Measurements from ENCODE around the gene LRP10.
A peak's percentile ranks its signal among the peaks of the same experiment; 100 is the strongest.

The LRP10 gene

GRCh38 chr14:22865424-22866405 lies 5.8 kb upstream of the LRP10 start:
- Mint-ChIP-seq H3K4me1 (peaks cover 2 to 5% of the 10 kb centered on the region in 2 donors), H3K27me3 (no peaks in the 10 kb centered on the region), H3K36me3 (peaks cover 0 to 1% of the 10 kb centered on the region in 2 donors), H3K27ac (no peak overlapping the region), H3K9me3 (no peaks in the 10 kb centered on the region), H3K4me3 (no peak overlapping the region)
- ATAC-seq (replicated peaks) (no peak), DNase-seq (no peak)

GRCh38 chr14:22866874-22867273 lies 4.7 kb upstream of the LRP10 start:
- no peaks in the 10 kb centered on the region for H3K27me3 Mint-ChIP-seq
- ATAC-seq (replicated peaks) (no peak), DNase-seq (no peak)
- H3K36me3 Mint-ChIP-seq: peaks cover 0 to 1% of the 10 kb centered on the region in 2 donors
- H3K4me1 Mint-ChIP-seq: peaks cover 4 to 5% of the 10 kb centered on the region in 2 donors
- no peaks in the 10 kb centered on the region for H3K9me3 Mint-ChIP-seq
- no peak overlapping the region for H3K4me3 Mint-ChIP-seq
- no peak overlapping the region for H3K27ac Mint-ChIP-seq

GRCh38 chr14:22870811-22871223 lies 723 bp upstream of the LRP10 start:
- Mint-ChIP-seq H3K4me1 (peaks cover 15 to 34% of the 10 kb centered on the region in 2 donors), H3K27me3 (no peaks in the 10 kb centered on the region), H3K27ac (peak overlapping the region; percentile 96), H3K36me3 (peaks cover 19 to 20% of the 10 kb centered on the region in 2 donors), H3K4me3 (peak overlapping the region; percentile 90 to 91), H3K9me3 (no peaks in the 10 kb centered on the region)
- peak; percentile 70 to 73 for ATAC-seq (replicated peaks)
- DNase-seq: no peak

- Mint-ChIP-seq H3K27me3 (no peaks in the 10 kb centered on the region), H3K9me3 (no peaks in the 10 kb centered on the region), H3K27ac (peak overlapping the region; percentile 96), H3K36me3 (peaks cover 27 to 29% of the 10 kb centered on the region in 2 donors), H3K4me3 (peak overlapping the region; percentile 90 to 91), H3K4me1 (peaks cover 16 to 41% of the 10 kb centered on the region in 2 donors)
- DNase-seq: peak; percentile 53
- peak; percentile 35 to 38 for ATAC-seq (replicated peaks)
Observed at GRCh38 chr14:22872033-22872832, 693 bp downstream of the LRP10 start.

GRCh38 chr14:22872833-22873520 lies 1.4 kb downstream of the LRP10 start:
- no peaks in the 10 kb centered on the region for H3K9me3 Mint-ChIP-seq

GRCh38 chr14:22875003-22875747 lies 3.6 kb downstream of the LRP10 start:
- H3K36me3 Mint-ChIP-seq: peaks cover 45 to 56% of the 10 kb centered on the region in 2 donors
- no peak overlapping the region for H3K4me3 Mint-ChIP-seq
- no peaks in the 10 kb centered on the region for H3K27me3 Mint-ChIP-seq
- no peaks in the 10 kb centered on the region for H3K9me3 Mint-ChIP-seq
- ATAC-seq (replicated peaks): no peak
- H3K4me1 Mint-ChIP-seq: peaks cover 23 to 39% of the 10 kb centered on the region in 2 donors
- peak overlapping the region; percentile 75 for H3K27ac Mint-ChIP-seq
- DNase-seq: no peak

More at GRCh38 chr14:22872833-22873520, 1.4 kb downstream of the LRP10 start:
- Mint-ChIP-seq H3K27ac (peak overlapping the region; percentile 93), H3K4me1 (peaks cover 16 to 41% of the 10 kb centered on the region in 2 donors), H3K4me3 (peak overlapping the region; percentile 90 to 91), H3K36me3 (peaks cover 33 to 36% of the 10 kb centered on the region in 2 donors), H3K27me3 (no peaks in the 10 kb centered on the region)
- ATAC-seq (replicated peaks): no peak
- DNase-seq: no peak

- Mint-ChIP-seq H3K4me1 (peaks cover 21 to 36% of the 10 kb centered on the region in 2 donors), H3K36me3 (peaks cover 45 to 56% of the 10 kb centered on the region in 2 donors), H3K27ac (peak overlapping the region; percentile 75), H3K9me3 (no peaks in the 10 kb centered on the region), H3K27me3 (no peaks in the 10 kb centered on the region), H3K4me3 (no peak overlapping the region)
- no peak for ATAC-seq (replicated peaks)
- DNase-seq: no peak
Observed at GRCh38 chr14:22875748-22876319, 4.3 kb downstream of the LRP10 start.

GRCh38 chr14:22877000-22877501 lies 5.5 kb downstream of the LRP10 start:
- no peaks in the 10 kb centered on the region for H3K27me3 Mint-ChIP-seq
- DNase-seq (no peak), ATAC-seq (replicated peaks) (no peak)
- H3K9me3 Mint-ChIP-seq: no peaks in the 10 kb centered on the region
- peaks cover 45 to 56% of the 10 kb centered on the region in 2 donors for H3K36me3 Mint-ChIP-seq
- H3K27ac Mint-ChIP-seq: no peak overlapping the region
- no peak overlapping the region for H3K4me3 Mint-ChIP-seq
- peaks cover 24 to 41% of the 10 kb centered on the region in 2 donors for H3K4me1 Mint-ChIP-seq

- no peak overlapping the region for H3K4me3 Mint-ChIP-seq
- H3K4me1 Mint-ChIP-seq: peaks cover 28 to 44% of the 10 kb centered on the region in 2 donors
- peak overlapping the region; percentile 60 for H3K27ac Mint-ChIP-seq
- peaks cover 37 to 50% of the 10 kb centered on the region in 2 donors for H3K36me3 Mint-ChIP-seq
- no peaks in the 10 kb centered on the region for H3K27me3 Mint-ChIP-seq
- ATAC-seq (replicated peaks) (no peak), DNase-seq (no peak)
- no peaks in the 10 kb centered on the region for H3K9me3 Mint-ChIP-seq
Observed at GRCh38 chr14:22878271-22879246, 7.0 kb downstream of the LRP10 start.

GRCh38 chr14:22882064-22882463 lies 10.5 kb downstream of the LRP10 start:
- Mint-ChIP-seq H3K27ac (peak overlapping the region; percentile 0), H3K4me3 (no peak overlapping the region), H3K4me1 (peaks cover 49 to 52% of the 10 kb centered on the region in 2 donors), H3K9me3 (no peaks in the 10 kb centered on the region), H3K36me3 (peaks cover 20 to 32% of the 10 kb centered on the region in 2 donors), H3K27me3 (no peaks in the 10 kb centered on the region)
- no peak for ATAC-seq (replicated peaks)
- no peak for DNase-seq

- Mint-ChIP-seq H3K9me3 (no peaks in the 10 kb centered on the region), H3K4me1 (peaks cover 55 to 58% of the 10 kb centered on the region in 2 donors), H3K27ac (peak overlapping the region; percentile 9), H3K27me3 (no peaks in the 10 kb centered on the region), H3K4me3 (peak overlapping the region in 1 of 2 donors; percentile 55), H3K36me3 (peaks cover 14 to 26% of the 10 kb centered on the region in 2 donors)
- no peak for DNase-seq
- ATAC-seq (replicated peaks): peak; percentile 12 to 26
Observed at GRCh38 chr14:22882529-22883172, 11.1 kb downstream of the LRP10 start.
